ENCODE results near the gene TASL. TPM values are rescaled to one million over a fixed set of nuclear protein-coding genes. Genes with fewer than 3 reads are reported as not detected.

Gene TASL
- total and polyA plus RNA-seq, 9 of the 15 experiments (the other 6 are each of a cell fraction or from before 2014, with no cell fraction given) = 0.07 to 0.09 TPM; not detected in 7

DNA sequence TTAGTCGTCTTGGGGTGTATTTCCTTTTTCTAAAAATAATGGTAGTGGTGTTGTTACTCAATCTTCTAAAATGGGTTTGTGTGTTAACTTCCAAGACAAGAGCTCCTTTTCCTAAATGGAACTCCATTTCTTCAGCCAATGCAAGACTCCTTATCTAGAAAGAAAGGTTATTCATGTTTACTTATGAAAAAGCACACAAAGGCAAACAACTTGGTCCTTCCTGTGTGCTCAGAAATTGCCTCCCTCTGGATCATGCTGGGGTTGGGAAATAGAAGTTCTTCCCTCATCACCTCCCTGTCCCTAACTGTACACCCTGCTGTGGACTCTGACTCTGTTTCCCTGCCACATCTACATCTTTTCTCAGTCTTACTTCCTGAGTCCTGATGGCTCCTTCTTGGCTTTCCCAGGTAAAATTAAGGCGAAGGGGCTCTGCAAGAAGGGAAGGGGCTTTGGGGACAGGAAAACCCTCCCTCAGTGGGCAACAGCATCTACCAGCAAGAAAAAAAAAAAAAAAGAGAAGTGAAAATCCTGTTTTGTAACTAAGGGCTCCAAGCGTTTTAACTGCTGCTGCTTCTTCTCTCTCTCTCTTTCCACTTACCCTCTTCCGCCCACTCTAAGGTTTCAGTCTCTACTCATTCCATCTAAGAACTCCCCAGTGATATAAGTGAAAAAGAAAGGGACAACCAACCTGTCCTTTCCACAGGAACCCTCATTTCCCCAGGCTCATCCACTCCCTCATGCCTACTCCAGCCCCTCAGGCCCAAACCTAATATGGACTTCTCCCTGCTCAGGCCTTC, 19.8 kb upstream of the TASL start:
- Histone ChIP-seq H3K4me1 (replicated peaks in 1 of 2; ENCODE audit: control insufficient read depth in 2 of 2, insufficient read depth in 2 of 2, low read length in 2 of 2) (no peaks in the 10 kb centered on the region), H2AFZ (ENCODE audit: low read depth, low read length) (no peak overlapping the region), H3K27ac (ENCODE audit: extremely low read depth, low read depth, low read length) (no peak overlapping the region), H3K4me2 (ENCODE audit: insufficient read depth, low read length) (no peak overlapping the region), H3K9ac (ENCODE audit: insufficient read depth in 1 of 2, low read depth in 2 of 2, low read length in 2 of 2) (no peak overlapping the region), H3K27me3 (ENCODE audit: control insufficient read depth in 2 of 2, insufficient read depth in 2 of 2, low read length in 2 of 2) (0 out of 5 replicates have a peak, but pooled peaks cover 0 to 2% of the 10 kb centered on the region in 2 experiments), H3K4me3 (no peak overlapping the region), H4K20me1 (replicated peaks; ENCODE audit: control insufficient read depth, insufficient read depth, low read length) (no peaks in the 10 kb centered on the region), H3K79me2 (ENCODE audit: control insufficient read depth, insufficient read depth, low read length) (no peaks in the 10 kb centered on the region), H3K9me1 (ENCODE audit: control insufficient read depth, insufficient read depth, low read length) (no peaks in the 10 kb centered on the region), H3K36me3 (ENCODE audit: control insufficient read depth, insufficient read depth, low read length) (no peaks in the 10 kb centered on the region), H3K9me3 (replicated peaks; ENCODE audit: control insufficient read depth, insufficient read depth, low read depth, low read length) (no peaks in the 10 kb centered on the region)
- POLR2A ChIA-PET = no interaction called here
- CTCF ChIA-PET (ENCODE audit: low intra/inter-chr PET ratio) = no interaction called here
- no TSS peak for BruUV-seq (replicated peaks)
- no peak for ATAC-seq
- TF ChIP-seq, protein P1, sequence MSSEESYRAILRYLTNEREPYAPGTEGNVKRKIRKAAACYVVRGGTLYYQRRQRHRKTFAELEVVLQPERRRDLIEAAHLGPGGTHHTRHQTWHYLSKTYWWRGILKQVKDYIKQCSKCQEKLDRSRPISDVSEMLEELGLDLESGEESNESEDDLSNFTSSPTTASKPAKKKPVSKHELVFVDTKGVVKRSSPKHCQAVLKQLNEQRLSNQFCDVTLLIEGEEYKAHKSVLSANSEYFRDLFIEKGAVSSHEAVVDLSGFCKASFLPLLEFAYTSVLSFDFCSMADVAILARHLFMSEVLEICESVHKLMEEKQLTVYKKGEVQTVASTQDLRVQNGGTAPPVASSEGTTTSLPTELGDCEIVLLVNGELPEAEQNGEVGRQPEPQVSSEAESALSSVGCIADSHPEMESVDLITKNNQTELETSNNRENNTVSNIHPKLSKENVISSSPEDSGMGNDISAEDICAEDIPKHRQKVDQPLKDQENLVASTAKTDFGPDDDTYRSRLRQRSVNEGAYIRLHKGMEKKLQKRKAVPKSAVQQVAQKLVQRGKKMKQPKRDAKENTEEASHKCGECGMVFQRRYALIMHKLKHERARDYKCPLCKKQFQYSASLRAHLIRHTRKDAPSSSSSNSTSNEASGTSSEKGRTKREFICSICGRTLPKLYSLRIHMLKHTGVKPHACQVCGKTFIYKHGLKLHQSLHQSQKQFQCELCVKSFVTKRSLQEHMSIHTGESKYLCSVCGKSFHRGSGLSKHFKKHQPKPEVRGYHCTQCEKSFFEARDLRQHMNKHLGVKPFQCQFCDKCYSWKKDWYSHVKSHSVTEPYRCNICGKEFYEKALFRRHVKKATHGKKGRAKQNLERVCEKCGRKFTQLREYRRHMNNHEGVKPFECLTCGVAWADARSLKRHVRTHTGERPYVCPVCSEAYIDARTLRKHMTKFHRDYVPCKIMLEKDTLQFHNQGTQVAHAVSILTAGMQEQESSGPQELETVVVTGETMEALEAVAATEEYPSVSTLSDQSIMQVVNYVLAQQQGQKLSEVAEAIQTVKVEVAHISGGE (CRISPR knock-in tag; IDR thresholded peaks at IDR 0.05) = peak in 2 of 3 experiments; percentile 24 to 68; a peak in 1 of 6 replicates
- TF ChIP-seq ZNF586 (CRISPR knock-in tag; conservative IDR thresholded peaks at IDR 0.05) = no peak
- 0% methylated on average over 3 of the region's 4 CpGs for WGBS (ENCODE audit: insufficient coverage, low coverage, missing lambda C conversion rate)
- DNase-seq (ENCODE audit: extremely low read depth in 1 of 4, low spot score in 3 of 4) = no peak
- intact Hi-C loops (cut with micrococcal nuclease) (loop anchor here (10.0 kb wide), 1 partner anchor 1113 kb away; no protein-coding TSS in a partner anchor), in situ Hi-C loops (cut with MboI) (no loop called here)
- no peak for FAIRE-seq

All from K562 (cell line).